K562 (cell line): ENCODE results near the gene TP53TG5. TPM values are rescaled to one million over a fixed set of nuclear protein-coding genes. Genes with fewer than 3 reads are reported as not detected.

Experiments used
- AFF1 ChIP-seq, 2 experiments: fragments of 450-650 bp; IDR thresholded peaks; 2 replicates each; pipeline ENCODE4 v1.6.1; 2018; ENCODE audit warnings: mild to moderate bottlenecking in 2 of 2, low read depth in 1 of 2; ENCODE audit not compliant: partially characterized antibody in 2 of 2
- CBX5 ChIP-seq: IDR thresholded peaks from 2 replicates; pipeline ENCODE4 v1.6.1; 2014; ENCODE audit warnings: low read depth, borderline replicate concordance
- CEBPG ChIP-seq, 3 experiments: fragments of 200-800 bp in 1 of 3; sonication (Bioruptor generic) in 1 of 3; sonication (generic) in 1 of 3; formaldehyde crosslinking in 1 of 3; IDR thresholded peaks in 2 of 3; conservative IDR thresholded peaks in 1 of 3; 2 replicates each; pipeline versions ENCODE4 v1.6.1 to v1.8.0; 2016 to 2022; ENCODE audit warnings: missing compliant biosample characterization in 2 of 3, missing genetic modification characterization in 2 of 3, mild to moderate bottlenecking in 1 of 3, missing genetic modification reagents in 1 of 3
- KLF1 ChIP-seq: fragments of 450-650 bp; IDR thresholded peaks from 2 replicates; pipeline ENCODE4 v1.6.1; 2016; ENCODE audit warnings: missing genetic modification characterization, missing compliant biosample characterization
- L3MBTL2 ChIP-seq: fragments of 450-650 bp; IDR thresholded peaks from 2 replicates; pipeline ENCODE4 v1.6.1; 2016; ENCODE audit warnings: mild to moderate bottlenecking, moderate library complexity
- MTA2 ChIP-seq: fragments of 450-650 bp; IDR thresholded peaks from 2 replicates; pipeline ENCODE4 v1.6.1; 2016; ENCODE audit warnings: low read depth
- POLR2G ChIP-seq: fragments of 200-400 bp; formaldehyde crosslinking; IDR thresholded peaks from 2 replicates; pipeline ENCODE4 v1.6.1; 2017; ENCODE audit warnings: low read depth, mild to moderate bottlenecking, antibody characterized with exemption, low read length, moderate library complexity
- PTRF ChIP-seq: fragments of 450-650 bp; IDR thresholded peaks from 2 replicates; pipeline ENCODE4 v1.6.1; 2016; ENCODE audit warnings: mild to moderate bottlenecking, missing genetic modification characterization, missing compliant biosample characterization
- SNAPC5 ChIP-seq: fragments of 250-450 bp; sonication (Bioruptor Pico); IDR thresholded peaks from 2 replicates; pipeline ENCODE4 v1.8.0; 2021; ENCODE audit warnings: moderate library complexity, mild to moderate bottlenecking, inconsistent platforms
- VEZF1 ChIP-seq: fragments of 200-800 bp; sonication (Bioruptor generic); IDR thresholded peaks from 2 replicates; pipeline ENCODE4 v1.6.1; 2017; ENCODE audit warnings: missing genetic modification characterization, missing compliant biosample characterization
- ZBTB8A ChIP-seq: fragments of 450-650 bp; IDR thresholded peaks from 2 replicates; pipeline ENCODE4 v1.6.1; 2018; ENCODE audit warnings: mild to moderate bottlenecking, moderate library complexity; ENCODE audit not compliant: partially characterized antibody
- ZNF395 ChIP-seq: fragments of 200-800 bp; sonication (Bioruptor generic); IDR thresholded peaks from 2 replicates; pipeline ENCODE4 v1.6.1; 2017; ENCODE audit warnings: missing genetic modification characterization, missing compliant biosample characterization
- ZNF592 ChIP-seq: fragments of 450-650 bp; IDR thresholded peaks from 2 replicates; pipeline ENCODE4 v1.6.1; 2017; ENCODE audit warnings: antibody characterized with exemption, mild to moderate bottlenecking
- polyA plus RNA-seq, 8 experiments: library from polyadenylated mRNA; depleted of rRNA in 4 of 8; stranded (reverse) in 5 of 8; unstranded in 3 of 8; fragments of >200 nt; fragmentation: Nextera tagmentation in 2 of 8; fragmentation: Illumina TruSeq in 1 of 8; extraction: Ambion mirVana in 2 of 8; extraction: Trizol in 1 of 8; gene quantifications; 2 replicates each; pipeline versions ENCODE4 v1.2.1 to v1.2.3, GENCODE V29; 2011 to 2014; ENCODE audit warnings: inconsistent platforms in 1 of 8, missing spikeins in 1 of 8
- total RNA-seq, 7 experiments: library from RNA; depleted of rRNA in 6 of 7; stranded (reverse); fragments of >200 nt in 6 of 7; fragmentation: Illumina TruSeq in 2 of 7; extraction: Trizol in 2 of 7; gene quantifications; 2 replicates each; pipeline versions ENCODE4 v1.2.1 to v1.2.3, GENCODE V29; 2011 to 2021; ENCODE audit warnings: low replicate concordance in 1 of 7

Gene TP53TG5
- total and polyA plus RNA-seq, 9 of the 15 experiments (the other 6 are each of a cell fraction or from before 2014, with no cell fraction given), result 0.04 to 0.05 (median 0.04) TPM; not detected in 6

GRCh38 chr20:45343532-45344167, 34.5 kb downstream of the TP53TG5 start (continued):
- TF ChIP-seq ZNF592, result 0 out of 2 replicates have a peak, but pooled peaks have one; percentile 10
- no peak for TF ChIP-seq CBX5
- TF ChIP-seq CEBPG (CRISPR knock-in tag; IDR thresholded peaks at IDR 0.05), result no peak
- no peak for TF ChIP-seq CEBPG (tag; conservative IDR thresholded peaks at IDR 0.05 in 1 of 2, IDR thresholded peaks at IDR 0.05 in 1 of 2)
- no peak for TF ChIP-seq ZNF395
- TF ChIP-seq POLR2G, result no peak
- TF ChIP-seq PTRF (tag), result no peak
- no peak for TF ChIP-seq AFF1 (IDR thresholded peaks at IDR 0.05; ENCODE audit: low read depth in 1 of 2, partially characterized antibody in 2 of 2)
- TF ChIP-seq VEZF1 (CRISPR knock-in tag), result peak; percentile 9
- no peak for TF ChIP-seq SNAPC5 (CRISPR knock-in tag)
- TF ChIP-seq ZBTB8A, result no peak
- no peak for TF ChIP-seq KLF1 (tag)
- TF ChIP-seq L3MBTL2, result 0 out of 2 replicates have a peak, but pooled peaks have one; percentile 48
- 0 out of 2 replicates have a peak, but pooled peaks have one; percentile 31 for TF ChIP-seq MTA2
